ENCODE measurements around the gene ARHGAP15. TPM values are rescaled to one million over a fixed set of nuclear protein-coding genes. Genes with fewer than 3 reads are reported as not detected.

The ARHGAP15 gene
- polyA plus RNA-seq, 1 donor from 2014 or later: 0.30 TPM

- H3K9me2 ChIP-seq (ENCODE audit: insufficient read depth, low read length): no peaks in the 10 kb centered on the region
- H3F3A ChIP-seq (ENCODE audit: insufficient read depth, low read length, poor library complexity, severe bottlenecking): no peaks in the 10 kb centered on the region
- no peaks in the 10 kb centered on the region for H3K9me3 ChIP-seq (ENCODE audit: low read length)
- H3K4me2 ChIP-seq (ENCODE audit: low read length): no peak overlapping the region
- TF ChIP-seq SMC3 (conservative IDR thresholded peaks at IDR 0.05; ENCODE audit: poor library complexity) (no peak), EP300 (conservative IDR thresholded peaks at IDR 0.05; ENCODE audit: poor library complexity, severe bottlenecking) (no peak), CTCF (IDR thresholded peaks at IDR 0.05; ENCODE audit: poor library complexity, severe bottlenecking) (no peak), REST (IDR thresholded peaks at IDR 0.05; ENCODE audit: borderline replicate concordance) (no peak), TAF1 (IDR thresholded peaks at IDR 0.05; ENCODE audit: low read depth) (no peak), MXI1 (conservative IDR thresholded peaks at IDR 0.05; ENCODE audit: poor library complexity, severe bottlenecking) (no peak), POLR2AphosphoS5 (IDR thresholded peaks at IDR 0.05) (no peak), RAD21 (conservative IDR thresholded peaks at IDR 0.05) (no peak), EZH2 (IDR thresholded peaks at IDR 0.05; ENCODE audit: borderline replicate concordance, insufficient read depth, low read length, poor library complexity, severe bottlenecking) (no peak)
- H3K9ac ChIP-seq (ENCODE audit: low read length): no peak overlapping the region
- H2AFZ ChIP-seq (ENCODE audit: low read depth, low read length): no peak overlapping the region
- peak overlapping the region; percentile 46 for H3K4me3 ChIP-seq (ENCODE audit: low read length)
- no peak overlapping the region for H3K27ac ChIP-seq (ENCODE audit: low read length)
- no peaks in the 10 kb centered on the region for H3K27me3 ChIP-seq (ENCODE audit: insufficient read depth, low read depth, low read length)
- no peaks in the 10 kb centered on the region for H4K20me1 ChIP-seq (ENCODE audit: insufficient read depth)
- no peaks in the 10 kb centered on the region for H3K79me2 ChIP-seq (replicated peaks; ENCODE audit: insufficient read depth, low read length)
- no peaks in the 10 kb centered on the region for H3K36me3 ChIP-seq (ENCODE audit: insufficient read depth, low read length)
Observed at GRCh38 chr2:143741205-143741604, 612.0 kb downstream of the ARHGAP15 start.

- Histone ChIP-seq H3K27ac (ENCODE audit: low read length) (no peak overlapping the region), H3K9me2 (ENCODE audit: insufficient read depth, low read length) (no peaks in the 10 kb centered on the region), H3K9me3 (ENCODE audit: low read length) (peaks cover 4% of the 10 kb centered on the region), H3K4me3 (ENCODE audit: low read length) (no peak overlapping the region), H3F3A (ENCODE audit: insufficient read depth, low read length, poor library complexity, severe bottlenecking) (no peaks in the 10 kb centered on the region), H3K4me2 (ENCODE audit: low read length) (no peak overlapping the region), H3K36me3 (ENCODE audit: insufficient read depth, low read length) (no peaks in the 10 kb centered on the region), H3K79me2 (replicated peaks; ENCODE audit: insufficient read depth, low read length) (no peaks in the 10 kb centered on the region), H3K9ac (ENCODE audit: low read length) (no peak overlapping the region), H4K20me1 (ENCODE audit: insufficient read depth) (no peaks in the 10 kb centered on the region), H3K27me3 (ENCODE audit: insufficient read depth, low read depth, low read length) (no peaks in the 10 kb centered on the region), H2AFZ (ENCODE audit: low read depth, low read length) (no peak overlapping the region)
- TF ChIP-seq EP300 (conservative IDR thresholded peaks at IDR 0.05; ENCODE audit: poor library complexity, severe bottlenecking) (no peak), RAD21 (conservative IDR thresholded peaks at IDR 0.05) (no peak), CTCF (IDR thresholded peaks at IDR 0.05; ENCODE audit: poor library complexity, severe bottlenecking) (no peak), SMC3 (conservative IDR thresholded peaks at IDR 0.05; ENCODE audit: poor library complexity) (no peak), MXI1 (conservative IDR thresholded peaks at IDR 0.05; ENCODE audit: poor library complexity, severe bottlenecking) (no peak), EZH2 (IDR thresholded peaks at IDR 0.05; ENCODE audit: borderline replicate concordance, insufficient read depth, low read length, poor library complexity, severe bottlenecking) (no peak), POLR2AphosphoS5 (IDR thresholded peaks at IDR 0.05) (no peak), REST (IDR thresholded peaks at IDR 0.05; ENCODE audit: borderline replicate concordance) (no peak), TAF1 (IDR thresholded peaks at IDR 0.05; ENCODE audit: low read depth) (no peak)
Observed at GRCh38 chr2:143742581-143742980, 613.4 kb downstream of the ARHGAP15 start.
